SK-MEL-5 (cell line): Measurements from ENCODE around the gene ZBTB45. TPM values are rescaled to one million over a fixed set of nuclear protein-coding genes. Genes with fewer than 3 reads are reported as not detected.
A peak's percentile ranks its signal among the peaks of the same experiment; 100 is the strongest.

ENCODE experiments used
- DNase-seq: peaks from one replicate; pipeline ENCODE4 v3.0.0-alpha.2; 2016; ENCODE audit warnings: low read depth, low spot score
- in situ Hi-C: cut with HindIII; loops from 2 replicates; pipeline ENCODE4 v1.10.0; 2016; ENCODE audit warnings: low sequenced_read_pairs, high pct_unique_total_duplicates, low pct_unique_long_range_greater_than_20kb
- polyA plus RNA-seq, 2 experiments: library from polyadenylated mRNA; depleted of rRNA; stranded (reverse); fragments of >200 nt; gene quantifications; 2 replicates each; pipeline ENCODE4 v1.2.3, GENCODE V29; 2015
- total RNA-seq: library from RNA; depleted of rRNA; stranded (reverse); fragments of >200 nt; shearing (Covaris generic); gene quantifications from 2 replicates; pipeline ENCODE4 v1.2.3, GENCODE V29; 2014; rRNA removed

ZBTB45 gene
- total RNA-seq: 1.9 and 3.3 TPM in 2 replicates
- polyA plus RNA-seq (2015; cell fraction: cytosol; rRNA removed): 9.3 and 12.6 TPM in 2 replicates
- polyA plus RNA-seq (2015; cell fraction: nucleus; rRNA removed): 6.0 and 8.2 TPM in 2 replicates

- in situ Hi-C loops: no loop called here
- DNase-seq: peak; percentile 92
Observed at GRCh38 chr19:58519355-58520256, at the start of gene ZBTB45. TSS of gene ZBTB45 (minus strand) at chr19:58519810. CDS start at chr19:58517673, 2,137 bp downstream.

GRCh38 chr19:58568453-58569130 is 49.0 kb upstream of the ZBTB45 start:
- in situ Hi-C loops: no loop called here
- DNase-seq: no peak

- no peak for DNase-seq
- in situ Hi-C loops: no loop called here
Observed at GRCh38 chr19:58566989-58567388, 47.4 kb upstream of the ZBTB45 start.

- in situ Hi-C loops: no loop called here
Observed at GRCh38 chr19:58563823-58564222, 44.2 kb upstream of the ZBTB45 start.

GRCh38 chr19:58563034-58563573 is 43.5 kb upstream of the ZBTB45 start:
- DNase-seq: no peak
- in situ Hi-C loops: no loop called here

More at GRCh38 chr19:58563823-58564222, 44.2 kb upstream of the ZBTB45 start:
- DNase-seq: no peak

- DNase-seq: no peak
- in situ Hi-C loops: no loop called here
Observed at GRCh38 chr19:58562122-58563033, 42.8 kb upstream of the ZBTB45 start.

GRCh38 chr19:58561373-58562121 is 41.9 kb upstream of the ZBTB45 start:
- in situ Hi-C loops: no loop called here
- no peak for DNase-seq

GRCh38 chr19:58560921-58561320 is 41.3 kb upstream of the ZBTB45 start:
- in situ Hi-C loops: no loop called here
- no peak for DNase-seq

GRCh38 chr19:58560007-58560887 is 40.6 kb upstream of the ZBTB45 start:
- in situ Hi-C loops: no loop called here
- no peak for DNase-seq

GRCh38 chr19:58559275-58560006 is 39.8 kb upstream of the ZBTB45 start:
- DNase-seq: peak; percentile 93
- in situ Hi-C loops: no loop called here

GRCh38 chr19:58558623-58559274 is 39.1 kb upstream of the ZBTB45 start:
- in situ Hi-C loops: no loop called here
- DNase-seq: peak; percentile 97

- in situ Hi-C loops: no loop called here
- no peak for DNase-seq
Observed at GRCh38 chr19:58558066-58558622, 38.5 kb upstream of the ZBTB45 start, which contains the start of gene UBE2M. TSS of gene UBE2M (minus strand) at chr19:58558611. CDS start at chr19:58558381, 230 bp downstream.

GRCh38 chr19:58557221-58558065 is 37.8 kb upstream of the ZBTB45 start:
- DNase-seq: no peak
- in situ Hi-C loops: no loop called here
